WTC11 (cell line): ENCODE data around the gene C1QC. TPM values are rescaled to one million over a fixed set of nuclear protein-coding genes. Genes with fewer than 3 reads are reported as not detected.

Experiments
- ATAC-seq: fragments of 200-7000 bp; cut with Tn5 transposase; 2 replicates; pipeline ENCODE4 v1.10.0; 2021; ENCODE audit warnings: mild to moderate bottlenecking, moderate library complexity
- CTCF ChIA-PET: fragments of 300-600 bp; sonication (Branson Sonifier 250); formaldehyde crosslinking; loops from one replicate; lab custom pipeline; 2021; ENCODE audit warnings: antibody characterized with exemption; lab: Charles Lee
- POLR2A ChIA-PET: fragments of 350-600 bp; sonication (Branson Sonifier 250); formaldehyde crosslinking; loops from one replicate; lab custom pipeline; 2021; ENCODE audit warnings: antibody characterized with exemption; lab: Charles Lee
- DNase-seq: peaks from one replicate; pipeline ENCODE4 v3.0.0; 2021; ENCODE audit warnings: low spot score
- H3K27ac Mint-ChIP-seq: 2 replicates; pipeline ENCODE4 v1.8.0; 2021; ENCODE audit warnings: mixed read lengths
- H3K27me3 Mint-ChIP-seq: 2 replicates; pipeline ENCODE4 v1.8.0; 2021; ENCODE audit warnings: low read depth, mild to moderate bottlenecking, moderate library complexity, mixed read lengths
- H3K36me3 Mint-ChIP-seq: 2 replicates; pipeline ENCODE4 v1.8.0; 2021; ENCODE audit warnings: mixed read lengths
- H3K4me1 Mint-ChIP-seq: 2 replicates; pipeline ENCODE4 v1.8.0; 2022; ENCODE audit warnings: mixed read lengths
- H3K4me3 Mint-ChIP-seq: 2 replicates; pipeline ENCODE4 v1.8.0; 2021; ENCODE audit warnings: mild to moderate bottlenecking, moderate library complexity, mixed read lengths
- H3K9me3 Mint-ChIP-seq: 2 replicates; pipeline ENCODE4 v1.8.0; 2021; ENCODE audit warnings: mixed read lengths
- ATF1 ChIP-seq: sonication (generic); formaldehyde crosslinking; IDR thresholded peaks from 2 replicates; pipeline ENCODE4 v1.8.1; 2023; ENCODE audit warnings: mild to moderate bottlenecking, moderate library complexity, missing genetic modification reagents
- ATF2 ChIP-seq: sonication (generic); formaldehyde crosslinking; IDR thresholded peaks from 2 replicates; pipeline ENCODE4 v1.8.1; 2022; ENCODE audit warnings: low read depth, missing genetic modification reagents, borderline replicate concordance
- CDX4 ChIP-seq: fragments of 250-450 bp; sonication (Bioruptor Pico); IDR thresholded peaks from 2 replicates; pipeline ENCODE4 v1.9.0; 2021; ENCODE audit warnings: moderate library complexity, mild to moderate bottlenecking, inconsistent platforms, borderline replicate concordance
- EMX1 ChIP-seq: fragments of 250-450 bp; sonication (Bioruptor Pico); IDR thresholded peaks from 2 replicates; pipeline ENCODE4 v1.8.0; 2021; ENCODE audit warnings: mild to moderate bottlenecking
- ETV6 ChIP-seq: sonication (generic); formaldehyde crosslinking; IDR thresholded peaks from 2 replicates; pipeline ENCODE4 v1.8.1; 2022; ENCODE audit warnings: mild to moderate bottlenecking, missing genetic modification reagents
- HMGA2 ChIP-seq: fragments of 250-450 bp; sonication (Bioruptor Pico); IDR thresholded peaks from 2 replicates; pipeline ENCODE4 v1.4.0; 2021; ENCODE audit warnings: mild to moderate bottlenecking, moderate library complexity
- KAT7 ChIP-seq: sonication (generic); formaldehyde crosslinking; IDR thresholded peaks from 2 replicates; pipeline ENCODE4 v1.8.1; 2023; ENCODE audit warnings: missing genetic modification reagents, mild to moderate bottlenecking, borderline replicate concordance
- MAX ChIP-seq: sonication (generic); formaldehyde crosslinking; IDR thresholded peaks from 2 replicates; pipeline ENCODE4 v1.8.0; 2022; ENCODE audit warnings: mild to moderate bottlenecking, missing genetic modification reagents
- NR1H2 ChIP-seq: sonication (generic); formaldehyde crosslinking; IDR thresholded peaks from 2 replicates; pipeline ENCODE4 v1.9.0; 2021; ENCODE audit warnings: mild to moderate bottlenecking, moderate library complexity, missing genetic modification reagents
- PRRX2 ChIP-seq: fragments of 250-450 bp; sonication (Bioruptor Pico); IDR thresholded peaks from 2 replicates; pipeline ENCODE4 v1.8.0; 2021; ENCODE audit warnings: mild to moderate bottlenecking
- RELA ChIP-seq: sonication (generic); formaldehyde crosslinking; IDR thresholded peaks from 2 replicates; pipeline ENCODE4 v1.8.1; 2022; ENCODE audit warnings: missing genetic modification reagents, mild to moderate bottlenecking, borderline replicate concordance
- SOX15 ChIP-seq: fragments of 250-450 bp; sonication (Bioruptor Pico); IDR thresholded peaks from 2 replicates; pipeline ENCODE4 v1.9.0; 2021; ENCODE audit warnings: mild to moderate bottlenecking
- ZNF396 ChIP-seq: fragments of 250-450 bp; sonication (Bioruptor Pico); IDR thresholded peaks from 2 replicates; pipeline ENCODE4 v1.8.0; 2021; ENCODE audit warnings: mild to moderate bottlenecking, moderate library complexity, borderline replicate concordance
- ZNF416 ChIP-seq: fragments of 250-450 bp; sonication (Bioruptor Pico); IDR thresholded peaks from 2 replicates; pipeline ENCODE4 v1.9.0; 2021; ENCODE audit warnings: mild to moderate bottlenecking, inconsistent platforms
- ZNF532 ChIP-seq: fragments of 250-450 bp; sonication (Bioruptor Pico); IDR thresholded peaks from 2 replicates; pipeline ENCODE4 v1.9.0; 2021; ENCODE audit warnings: mild to moderate bottlenecking, borderline replicate concordance
- total RNA-seq: library from RNA; stranded (reverse); gene quantifications from 3 replicates; pipeline ENCODE4 v1.2.3, GENCODE V29; 2021
- TF ChIP-seq, protein P1 (sequence below): sonication (generic); formaldehyde crosslinking; IDR thresholded peaks from 2 replicates; pipeline ENCODE4 v1.8.1; 2023; ENCODE audit warnings: mild to moderate bottlenecking, missing genetic modification reagents
- TF ChIP-seq, protein P2 (sequence below): sonication (generic); formaldehyde crosslinking; IDR thresholded peaks from 2 replicates; pipeline ENCODE4 v1.8.1; 2022; ENCODE audit warnings: low read depth, mild to moderate bottlenecking, moderate library complexity, missing genetic modification reagents, borderline replicate concordance
- TF ChIP-seq, protein P3 (sequence below): sonication (generic); formaldehyde crosslinking; IDR thresholded peaks from 2 replicates; pipeline ENCODE4 v1.8.1; 2023; ENCODE audit warnings: mild to moderate bottlenecking, missing genetic modification reagents
- TF ChIP-seq, protein P4 (sequence below): sonication (generic); formaldehyde crosslinking; IDR thresholded peaks from 2 replicates; pipeline ENCODE4 v1.8.0; 2022; ENCODE audit warnings: mild to moderate bottlenecking, missing genetic modification reagents

C1QC gene
- total RNA-seq, 1 experiment from 2014 or later = 0.28 TPM

DNA sequence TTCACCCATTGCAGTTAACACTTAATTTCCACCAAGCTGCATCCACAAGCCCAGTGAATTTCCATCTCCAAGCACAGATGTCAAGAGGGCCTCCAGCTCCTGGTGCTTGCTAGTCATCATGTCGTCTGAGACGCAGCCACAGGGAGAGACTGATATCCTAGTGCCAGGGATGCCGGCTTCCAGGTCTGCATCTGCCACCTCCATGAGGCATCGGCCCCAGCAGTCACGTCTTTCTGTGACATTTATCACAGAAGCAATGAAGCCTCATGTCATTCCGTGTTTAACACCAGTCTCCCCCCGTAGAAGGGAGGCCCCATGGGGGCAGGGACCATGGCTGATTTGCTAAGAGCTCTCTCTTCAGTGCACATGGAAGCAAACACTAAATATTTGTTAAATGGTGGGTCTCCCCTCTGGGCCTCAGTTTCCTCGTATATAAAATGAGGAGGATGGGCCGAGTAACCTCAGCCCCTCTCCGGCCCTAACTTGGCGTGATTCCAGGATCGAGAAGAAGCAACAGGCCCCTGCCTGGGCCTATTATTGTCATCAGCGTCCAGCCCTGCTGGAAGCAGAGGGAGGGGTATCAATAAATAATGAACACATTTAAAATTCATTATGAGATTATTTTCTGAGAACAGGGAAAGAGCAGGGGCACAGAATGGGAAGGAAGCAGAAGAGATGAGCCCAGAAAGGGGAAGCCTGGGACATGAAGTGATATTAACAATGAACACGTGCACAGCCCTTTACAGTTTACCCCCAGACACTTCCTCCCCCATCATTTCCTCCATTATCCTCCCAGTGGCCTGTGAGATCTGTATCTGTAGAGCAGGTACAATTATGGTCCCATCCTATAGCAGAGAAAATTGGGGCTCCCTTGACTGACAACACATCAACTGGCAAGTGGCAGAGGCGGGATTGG, 8.8 kb downstream of the C1QC start (continued):
- no peak for TF ChIP-seq ETV6 (CRISPR knock-in tag)
- TF ChIP-seq ATF1 (CRISPR knock-in tag) = no peak
- TF ChIP-seq, protein P1, sequence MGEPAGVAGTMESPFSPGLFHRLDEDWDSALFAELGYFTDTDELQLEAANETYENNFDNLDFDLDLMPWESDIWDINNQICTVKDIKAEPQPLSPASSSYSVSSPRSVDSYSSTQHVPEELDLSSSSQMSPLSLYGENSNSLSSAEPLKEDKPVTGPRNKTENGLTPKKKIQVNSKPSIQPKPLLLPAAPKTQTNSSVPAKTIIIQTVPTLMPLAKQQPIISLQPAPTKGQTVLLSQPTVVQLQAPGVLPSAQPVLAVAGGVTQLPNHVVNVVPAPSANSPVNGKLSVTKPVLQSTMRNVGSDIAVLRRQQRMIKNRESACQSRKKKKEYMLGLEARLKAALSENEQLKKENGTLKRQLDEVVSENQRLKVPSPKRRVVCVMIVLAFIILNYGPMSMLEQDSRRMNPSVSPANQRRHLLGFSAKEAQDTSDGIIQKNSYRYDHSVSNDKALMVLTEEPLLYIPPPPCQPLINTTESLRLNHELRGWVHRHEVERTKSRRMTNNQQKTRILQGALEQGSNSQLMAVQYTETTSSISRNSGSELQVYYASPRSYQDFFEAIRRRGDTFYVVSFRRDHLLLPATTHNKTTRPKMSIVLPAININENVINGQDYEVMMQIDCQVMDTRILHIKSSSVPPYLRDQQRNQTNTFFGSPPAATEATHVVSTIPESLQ (CRISPR knock-in tag) = no peak

DNA sequence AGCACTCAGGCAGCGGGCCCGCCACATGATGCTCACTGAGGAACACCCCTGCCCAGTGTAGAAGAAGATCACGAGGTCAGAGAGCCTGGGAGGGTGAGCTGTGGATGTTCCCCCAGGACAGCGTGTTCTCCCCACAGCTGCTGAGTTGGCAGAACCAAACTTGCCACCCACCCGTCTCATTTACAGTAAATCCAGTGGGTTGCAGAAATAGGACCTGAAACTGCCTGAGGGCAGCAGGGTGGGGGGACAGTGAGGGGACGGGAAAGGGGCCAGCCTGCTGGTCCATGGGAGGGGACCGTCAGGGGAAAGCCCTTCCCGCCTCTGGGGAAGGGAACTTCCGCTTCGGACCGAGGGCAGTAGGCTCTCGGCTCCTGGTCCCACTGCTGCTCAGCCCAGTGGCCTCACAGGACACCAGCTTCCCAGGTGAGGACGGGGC, 9.5 kb downstream of the C1QC start, which contains the start of gene C1QB:
C1QB (plus strand) TSS at position 356 of the 436 bp plus-strand sequence. CDS start 6,227 bp downstream, outside the sequence.
- POLR2A ChIA-PET = no interaction called here
- Mint-ChIP-seq H3K36me3 (no peaks in the 10 kb centered on the region), H3K4me3 (no peak within 1 kb of the TSS)
- TF ChIP-seq ZNF396 (CRISPR knock-in tag) (no peak), SOX15 (CRISPR knock-in tag) (no peak), NR1H2 (no peak), MAX (no peak), HMGA2 (CRISPR knock-in tag) (no peak), ATF2 (CRISPR knock-in tag) (no peak), CDX4 (CRISPR knock-in tag) (no peak), ZNF532 (CRISPR knock-in tag) (no peak), EMX1 (CRISPR knock-in tag) (no peak), PRRX2 (CRISPR knock-in tag) (no peak), KAT7 (no peak), ZNF416 (CRISPR knock-in tag) (no peak), RELA (CRISPR knock-in tag) (no peak)
- TF ChIP-seq, protein P2, sequence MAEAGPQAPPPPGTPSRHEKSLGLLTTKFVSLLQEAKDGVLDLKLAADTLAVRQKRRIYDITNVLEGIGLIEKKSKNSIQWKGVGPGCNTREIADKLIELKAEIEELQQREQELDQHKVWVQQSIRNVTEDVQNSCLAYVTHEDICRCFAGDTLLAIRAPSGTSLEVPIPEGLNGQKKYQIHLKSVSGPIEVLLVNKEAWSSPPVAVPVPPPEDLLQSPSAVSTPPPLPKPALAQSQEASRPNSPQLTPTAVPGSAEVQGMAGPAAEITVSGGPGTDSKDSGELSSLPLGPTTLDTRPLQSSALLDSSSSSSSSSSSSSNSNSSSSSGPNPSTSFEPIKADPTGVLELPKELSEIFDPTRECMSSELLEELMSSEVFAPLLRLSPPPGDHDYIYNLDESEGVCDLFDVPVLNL (CRISPR knock-in tag) = no peak
- TF ChIP-seq, protein P3, sequence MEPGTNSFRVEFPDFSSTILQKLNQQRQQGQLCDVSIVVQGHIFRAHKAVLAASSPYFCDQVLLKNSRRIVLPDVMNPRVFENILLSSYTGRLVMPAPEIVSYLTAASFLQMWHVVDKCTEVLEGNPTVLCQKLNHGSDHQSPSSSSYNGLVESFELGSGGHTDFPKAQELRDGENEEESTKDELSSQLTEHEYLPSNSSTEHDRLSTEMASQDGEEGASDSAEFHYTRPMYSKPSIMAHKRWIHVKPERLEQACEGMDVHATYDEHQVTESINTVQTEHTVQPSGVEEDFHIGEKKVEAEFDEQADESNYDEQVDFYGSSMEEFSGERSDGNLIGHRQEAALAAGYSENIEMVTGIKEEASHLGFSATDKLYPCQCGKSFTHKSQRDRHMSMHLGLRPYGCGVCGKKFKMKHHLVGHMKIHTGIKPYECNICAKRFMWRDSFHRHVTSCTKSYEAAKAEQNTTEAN (CRISPR knock-in tag) = no peak
- TF ChIP-seq, protein P4, sequence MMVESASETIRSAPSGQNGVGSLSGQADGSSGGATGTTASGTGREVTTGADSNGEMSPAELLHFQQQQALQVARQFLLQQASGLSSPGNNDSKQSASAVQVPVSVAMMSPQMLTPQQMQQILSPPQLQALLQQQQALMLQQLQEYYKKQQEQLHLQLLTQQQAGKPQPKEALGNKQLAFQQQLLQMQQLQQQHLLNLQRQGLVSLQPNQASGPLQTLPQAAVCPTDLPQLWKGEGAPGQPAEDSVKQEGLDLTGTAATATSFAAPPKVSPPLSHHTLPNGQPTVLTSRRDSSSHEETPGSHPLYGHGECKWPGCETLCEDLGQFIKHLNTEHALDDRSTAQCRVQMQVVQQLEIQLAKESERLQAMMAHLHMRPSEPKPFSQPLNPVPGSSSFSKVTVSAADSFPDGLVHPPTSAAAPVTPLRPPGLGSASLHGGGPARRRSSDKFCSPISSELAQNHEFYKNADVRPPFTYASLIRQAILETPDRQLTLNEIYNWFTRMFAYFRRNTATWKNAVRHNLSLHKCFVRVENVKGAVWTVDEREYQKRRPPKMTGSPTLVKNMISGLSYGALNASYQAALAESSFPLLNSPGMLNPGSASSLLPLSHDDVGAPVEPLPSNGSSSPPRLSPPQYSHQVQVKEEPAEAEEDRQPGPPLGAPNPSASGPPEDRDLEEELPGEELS (CRISPR knock-in tag) = no peak
- TF ChIP-seq, all 79 proteins: peak for 0
- CTCF ChIA-PET = interaction anchor here (1.1 to 1.7 kb wide), 4 partner anchors 11 to 312 kb away, joined by 3 to 6 read pairs (median 3); no protein-coding TSS in a partner anchor
- Mint-ChIP-seq H3K27ac (no peak within 1 kb of the TSS), H3K27me3 (no peaks in the 10 kb centered on the region), H3K9me3 (no peaks in the 10 kb centered on the region), H3K4me1 (no peaks in the 10 kb centered on the region)
- ATAC-seq (no peak), DNase-seq (no peak)
